ENCODE measurements around the gene CCDC33.

DNA sequence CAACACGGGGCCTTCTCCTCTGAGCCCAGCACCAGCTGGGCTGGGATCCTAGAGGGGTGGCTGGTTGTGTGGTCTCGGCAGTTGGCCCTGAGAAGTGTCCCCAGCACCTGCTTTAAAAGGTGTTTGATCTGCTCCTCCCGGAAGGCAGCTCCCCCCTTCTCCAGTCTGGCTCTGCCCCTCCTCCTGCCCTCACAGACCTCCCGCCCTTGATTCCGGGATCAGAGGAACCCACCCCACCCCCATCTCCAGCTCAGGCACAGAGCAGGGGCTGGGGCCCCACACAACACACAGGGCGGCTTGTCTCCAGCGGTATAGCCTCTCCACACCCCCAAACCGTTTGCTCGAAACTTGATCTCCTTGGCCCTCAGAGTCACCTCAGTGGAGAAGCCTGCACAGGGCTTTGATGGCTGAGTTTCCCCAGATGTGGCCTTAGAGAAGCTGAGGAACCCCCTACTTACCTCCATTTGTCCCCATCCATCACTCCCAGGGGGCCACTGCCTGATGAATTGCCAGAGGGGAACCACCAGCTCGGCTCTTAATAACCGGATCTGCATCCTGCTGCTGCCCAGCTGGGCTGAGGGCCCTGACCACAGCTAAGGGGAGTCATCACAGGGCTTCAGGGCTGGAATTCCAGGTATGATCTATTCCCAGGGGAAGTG, 27.1 kb upstream of the CCDC33 start:
- no peak for TF ChIP-seq CTCF (IDR thresholded peaks at IDR 0.05 in 2 of 3, conservative IDR thresholded peaks at IDR 0.05 in 1 of 3; ENCODE audit: borderline replicate concordance in 1 of 3, insufficient read depth in 1 of 3, low read depth in 2 of 3, low read length in 2 of 3)
- no peak for TF ChIP-seq EZH2 (IDR thresholded peaks at IDR 0.05)
- TF ChIP-seq POLR2AphosphoS5 (IDR thresholded peaks at IDR 0.05; ENCODE audit: low read depth, low read length), result no peak
- TF ChIP-seq POLR2A (IDR thresholded peaks at IDR 0.05; ENCODE audit: borderline replicate concordance, extremely low read depth, insufficient read depth, insufficient read length), result no peak
- no peak for TF ChIP-seq YY1 (IDR thresholded peaks at IDR 0.05; ENCODE audit: extremely low read depth, insufficient replicate concordance, low read depth, low read length)
- TF ChIP-seq, protein P1, sequence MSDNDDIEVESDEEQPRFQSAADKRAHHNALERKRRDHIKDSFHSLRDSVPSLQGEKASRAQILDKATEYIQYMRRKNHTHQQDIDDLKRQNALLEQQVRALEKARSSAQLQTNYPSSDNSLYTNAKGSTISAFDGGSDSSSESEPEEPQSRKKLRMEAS (IDR thresholded peaks at IDR 0.05), result no peak
- TF ChIP-seq FOSL1 (IDR thresholded peaks at IDR 0.05; ENCODE audit: low read depth), result no peak
- no peak for TF ChIP-seq SP1 (IDR thresholded peaks at IDR 0.05; ENCODE audit: low read depth)
- TF ChIP-seq JUND (IDR thresholded peaks at IDR 0.05), result no peak
- TF ChIP-seq, protein P2, sequence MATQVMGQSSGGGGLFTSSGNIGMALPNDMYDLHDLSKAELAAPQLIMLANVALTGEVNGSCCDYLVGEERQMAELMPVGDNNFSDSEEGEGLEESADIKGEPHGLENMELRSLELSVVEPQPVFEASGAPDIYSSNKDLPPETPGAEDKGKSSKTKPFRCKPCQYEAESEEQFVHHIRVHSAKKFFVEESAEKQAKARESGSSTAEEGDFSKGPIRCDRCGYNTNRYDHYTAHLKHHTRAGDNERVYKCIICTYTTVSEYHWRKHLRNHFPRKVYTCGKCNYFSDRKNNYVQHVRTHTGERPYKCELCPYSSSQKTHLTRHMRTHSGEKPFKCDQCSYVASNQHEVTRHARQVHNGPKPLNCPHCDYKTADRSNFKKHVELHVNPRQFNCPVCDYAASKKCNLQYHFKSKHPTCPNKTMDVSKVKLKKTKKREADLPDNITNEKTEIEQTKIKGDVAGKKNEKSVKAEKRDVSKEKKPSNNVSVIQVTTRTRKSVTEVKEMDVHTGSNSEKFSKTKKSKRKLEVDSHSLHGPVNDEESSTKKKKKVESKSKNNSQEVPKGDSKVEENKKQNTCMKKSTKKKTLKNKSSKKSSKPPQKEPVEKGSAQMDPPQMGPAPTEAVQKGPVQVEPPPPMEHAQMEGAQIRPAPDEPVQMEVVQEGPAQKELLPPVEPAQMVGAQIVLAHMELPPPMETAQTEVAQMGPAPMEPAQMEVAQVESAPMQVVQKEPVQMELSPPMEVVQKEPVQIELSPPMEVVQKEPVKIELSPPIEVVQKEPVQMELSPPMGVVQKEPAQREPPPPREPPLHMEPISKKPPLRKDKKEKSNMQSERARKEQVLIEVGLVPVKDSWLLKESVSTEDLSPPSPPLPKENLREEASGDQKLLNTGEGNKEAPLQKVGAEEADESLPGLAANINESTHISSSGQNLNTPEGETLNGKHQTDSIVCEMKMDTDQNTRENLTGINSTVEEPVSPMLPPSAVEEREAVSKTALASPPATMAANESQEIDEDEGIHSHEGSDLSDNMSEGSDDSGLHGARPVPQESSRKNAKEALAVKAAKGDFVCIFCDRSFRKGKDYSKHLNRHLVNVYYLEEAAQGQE (IDR thresholded peaks at IDR 0.05; ENCODE audit: low read depth), result no peak
- TF ChIP-seq, protein P3, sequence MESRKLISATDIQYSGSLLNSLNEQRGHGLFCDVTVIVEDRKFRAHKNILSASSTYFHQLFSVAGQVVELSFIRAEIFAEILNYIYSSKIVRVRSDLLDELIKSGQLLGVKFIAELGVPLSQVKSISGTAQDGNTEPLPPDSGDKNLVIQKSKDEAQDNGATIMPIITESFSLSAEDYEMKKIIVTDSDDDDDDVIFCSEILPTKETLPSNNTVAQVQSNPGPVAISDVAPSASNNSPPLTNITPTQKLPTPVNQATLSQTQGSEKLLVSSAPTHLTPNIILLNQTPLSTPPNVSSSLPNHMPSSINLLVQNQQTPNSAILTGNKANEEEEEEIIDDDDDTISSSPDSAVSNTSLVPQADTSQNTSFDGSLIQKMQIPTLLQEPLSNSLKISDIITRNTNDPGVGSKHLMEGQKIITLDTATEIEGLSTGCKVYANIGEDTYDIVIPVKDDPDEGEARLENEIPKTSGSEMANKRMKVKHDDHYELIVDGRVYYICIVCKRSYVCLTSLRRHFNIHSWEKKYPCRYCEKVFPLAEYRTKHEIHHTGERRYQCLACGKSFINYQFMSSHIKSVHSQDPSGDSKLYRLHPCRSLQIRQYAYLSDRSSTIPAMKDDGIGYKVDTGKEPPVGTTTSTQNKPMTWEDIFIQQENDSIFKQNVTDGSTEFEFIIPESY (IDR thresholded peaks at IDR 0.05; ENCODE audit: extremely low read depth, insufficient replicate concordance, low read length), result no peak
- no peak for TF ChIP-seq ZFX (IDR thresholded peaks at IDR 0.05)
- no peak for TF ChIP-seq RAD21 (IDR thresholded peaks at IDR 0.05; ENCODE audit: low read depth)
- no peak for TF ChIP-seq EZH2phosphoT487 (IDR thresholded peaks at IDR 0.05; ENCODE audit: borderline replicate concordance)

Measured in HCT116 (cell line).